GM19099 (cell line): ENCODE measurements around the gene TRIM67.

Source experiments
- POLR2A ChIP-seq: IDR thresholded peaks from 3 replicates; pipeline ENCODE4 v1.6.1; 2011; ENCODE audit warnings: low read depth; ENCODE audit not compliant: insufficient read length; ENCODE audit errors: extremely low read depth

TRIM67 gene

DNA sequence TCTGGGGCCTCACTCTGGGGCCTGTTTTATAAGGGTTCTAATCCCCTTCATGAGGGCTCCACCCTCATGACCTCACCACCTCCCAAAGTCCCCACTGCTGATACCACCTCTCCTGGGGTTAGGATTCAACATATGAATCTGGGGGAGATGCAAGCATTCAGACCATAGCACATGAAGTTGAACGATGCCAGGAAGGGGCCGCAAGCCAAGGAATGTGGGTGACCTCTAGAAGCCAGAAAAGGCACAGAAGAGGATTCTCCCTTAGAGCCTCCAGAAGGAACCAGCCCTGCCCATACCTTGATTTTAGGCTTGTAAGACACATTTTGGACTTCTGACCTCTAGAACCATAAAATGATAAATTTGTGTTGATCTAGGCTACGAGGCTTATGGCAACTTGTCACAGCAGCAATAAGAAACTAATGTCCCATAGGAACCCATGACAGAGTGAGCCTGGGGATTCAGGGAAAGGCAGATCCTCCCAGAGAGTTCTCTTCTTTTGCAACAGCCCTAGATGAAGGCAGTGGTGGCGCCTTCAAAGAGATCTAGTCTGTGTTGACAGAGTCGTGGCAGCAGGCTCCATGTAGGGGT lies 27.9 kb downstream of the TRIM67 start:
- no peak for TF ChIP-seq POLR2A

DNA sequence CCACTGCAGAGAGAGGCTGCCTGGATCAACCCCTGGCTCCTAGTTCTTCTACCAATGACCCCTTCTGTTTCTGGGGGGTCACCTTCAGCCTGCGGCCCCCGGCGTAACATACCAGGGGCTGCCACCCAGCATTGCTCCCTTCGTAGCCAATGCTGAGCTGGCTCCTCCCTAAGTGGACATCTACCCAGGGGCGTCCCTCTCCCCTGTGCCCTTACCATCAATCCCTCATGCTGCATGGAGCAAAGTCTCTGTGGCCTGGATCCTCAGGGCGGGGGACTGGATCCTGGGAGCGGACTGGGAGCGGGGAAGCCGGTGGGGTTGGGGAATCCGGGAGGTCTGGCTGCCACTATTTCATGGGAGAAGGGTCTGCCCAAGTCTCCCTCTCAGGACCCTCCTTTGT lies 28.6 kb downstream of the TRIM67 start:
- TF ChIP-seq POLR2A = no peak

DNA sequence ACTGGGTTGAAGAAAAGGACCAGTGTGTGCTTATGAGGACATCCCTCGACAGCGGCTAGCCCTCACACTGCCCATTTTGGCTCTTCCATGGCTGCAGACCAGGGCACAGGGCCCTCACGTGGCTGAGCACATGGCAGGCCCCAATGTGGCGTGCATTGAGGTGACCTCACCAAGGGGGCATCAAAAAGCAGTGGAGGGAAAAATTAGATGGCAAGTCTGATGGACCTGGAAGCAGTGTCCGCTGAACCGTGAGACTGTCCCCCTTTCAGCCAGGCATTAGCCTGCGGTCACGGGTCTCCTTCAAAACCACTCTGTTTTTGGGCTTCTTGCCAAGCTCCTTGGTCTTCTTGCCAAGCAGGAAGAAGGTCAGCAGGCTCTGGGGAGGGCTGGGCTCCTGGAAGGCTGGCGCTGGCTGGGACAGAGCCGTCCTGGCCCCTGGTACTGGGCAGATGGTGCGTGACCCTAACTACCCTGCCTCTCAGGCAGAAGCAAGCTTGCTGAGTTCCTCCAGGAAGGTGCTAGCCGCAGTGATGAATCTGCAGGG lies 30.8 kb downstream of the TRIM67 start:
- no peak for TF ChIP-seq POLR2A

DNA sequence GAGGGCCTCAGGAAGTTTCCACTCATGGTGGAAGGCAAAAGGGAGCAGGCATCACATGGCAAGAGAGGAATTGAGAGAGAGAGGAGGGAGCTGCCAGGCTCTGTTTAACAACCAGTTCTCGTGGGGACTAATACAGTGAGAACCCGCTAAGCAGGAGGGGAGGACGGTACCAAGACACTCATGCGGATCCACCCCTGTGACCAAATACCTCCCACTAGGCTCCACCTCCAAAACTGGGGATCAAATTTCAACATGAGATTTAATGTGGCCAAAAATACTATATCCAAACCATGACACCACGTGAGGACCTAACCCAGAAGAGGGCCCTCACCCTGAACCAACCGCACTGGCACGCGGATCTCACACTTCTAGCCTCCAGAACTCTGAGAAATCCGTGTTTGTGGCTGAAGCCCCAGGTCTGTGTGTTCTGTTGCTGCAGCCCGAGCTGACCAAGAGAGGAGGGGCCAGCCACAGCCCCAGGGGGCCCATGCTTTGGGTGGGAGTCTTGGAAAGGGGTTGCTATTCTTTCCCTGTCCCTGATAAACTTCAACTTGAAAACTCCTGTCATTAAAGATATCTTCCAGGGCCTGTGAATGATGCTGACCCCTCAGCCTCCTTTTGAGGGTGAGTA lies 32.0 kb downstream of the TRIM67 start:
- no peak for TF ChIP-seq POLR2A

DNA sequence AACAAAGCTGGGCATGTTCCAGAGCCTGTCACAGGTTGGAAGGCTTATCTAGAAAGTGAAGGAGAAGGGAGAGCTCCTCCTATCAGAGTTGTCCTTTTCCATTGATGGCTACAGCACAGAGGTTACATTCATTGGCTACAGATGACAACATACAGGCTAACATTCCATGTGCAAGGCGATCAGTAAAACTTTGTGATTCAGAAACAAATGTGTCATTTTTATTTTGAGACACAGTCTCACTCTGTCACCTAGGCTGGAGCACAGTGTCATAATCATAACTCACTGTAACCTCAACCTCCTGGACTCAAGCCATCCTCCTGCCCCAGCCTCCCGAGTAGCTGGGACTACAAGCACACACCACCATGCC lies 32.6 kb downstream of the TRIM67 start:
- TF ChIP-seq POLR2A = no peak

DNA sequence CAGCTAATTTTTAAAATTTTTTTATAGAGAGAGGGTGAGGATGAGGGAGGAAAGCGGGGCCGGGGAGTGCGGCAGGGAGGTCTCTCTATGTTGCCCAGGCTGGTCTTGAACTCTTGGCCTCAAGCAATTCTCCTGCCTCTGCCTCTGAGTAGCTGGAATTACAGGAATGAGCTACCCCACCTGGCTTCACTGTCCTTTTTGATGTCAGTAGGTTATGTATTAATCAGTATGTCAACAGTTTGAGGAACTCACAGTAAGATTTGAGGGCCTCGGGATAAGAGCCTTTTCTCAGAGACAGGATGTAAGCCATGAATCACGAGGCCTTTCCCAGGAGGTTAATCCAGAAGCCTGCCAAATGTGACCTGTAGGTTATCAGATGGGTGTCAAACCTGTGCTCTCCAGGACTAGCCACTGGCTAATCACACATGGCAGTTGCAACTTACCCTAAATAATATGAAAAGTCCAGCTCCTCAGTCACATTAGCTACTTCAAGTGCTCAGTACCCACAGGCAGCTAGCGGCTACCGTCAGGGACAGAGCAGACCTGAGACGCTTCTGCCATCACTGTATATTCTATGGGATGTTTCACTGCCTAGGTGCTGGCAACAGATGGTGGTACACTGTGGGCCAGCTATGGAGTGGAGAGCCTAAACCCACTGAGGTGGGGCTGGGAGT lies 33.1 kb downstream of the TRIM67 start:
- TF ChIP-seq POLR2A = no peak

DNA sequence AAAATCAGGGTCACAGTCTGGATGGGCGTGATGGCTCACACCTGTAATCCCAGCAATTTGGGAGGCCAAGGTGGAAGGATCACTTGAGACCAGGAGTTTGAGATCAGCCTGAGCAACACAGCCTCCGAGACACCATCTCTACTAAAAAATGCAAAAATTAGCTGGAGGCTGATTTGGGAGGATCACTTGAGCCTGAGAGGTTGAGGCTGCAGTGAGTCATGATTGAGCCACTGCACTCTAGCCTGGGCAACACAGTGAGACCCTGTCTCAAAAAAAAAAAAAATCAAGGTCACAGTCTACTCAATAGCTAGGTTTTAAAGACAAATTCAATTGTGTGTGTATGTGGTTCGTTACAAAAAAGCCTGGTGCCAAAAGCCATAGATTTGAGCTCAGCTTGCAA lies 34.4 kb downstream of the TRIM67 start:
- TF ChIP-seq POLR2A = no peak

DNA sequence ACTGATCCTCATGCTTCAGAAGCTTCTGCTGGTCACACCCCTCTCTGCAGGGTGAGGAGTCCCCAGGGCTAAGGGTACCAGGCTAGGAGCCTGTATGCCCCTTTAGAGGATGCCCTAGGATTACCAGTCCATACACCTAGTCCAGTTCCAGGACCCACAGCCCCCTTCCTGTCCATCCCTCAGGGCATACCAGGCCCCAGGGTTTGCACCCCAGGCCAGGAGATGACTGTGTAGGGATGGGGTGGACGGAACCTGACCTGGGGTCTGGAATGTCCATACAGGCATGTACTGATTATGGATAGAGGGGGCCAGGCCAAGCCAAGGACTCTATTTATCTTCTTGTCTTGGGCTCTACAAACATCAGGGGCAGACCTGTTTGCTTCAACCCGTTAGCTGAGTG lies 34.9 kb downstream of the TRIM67 start:
- no peak for TF ChIP-seq POLR2A

DNA sequence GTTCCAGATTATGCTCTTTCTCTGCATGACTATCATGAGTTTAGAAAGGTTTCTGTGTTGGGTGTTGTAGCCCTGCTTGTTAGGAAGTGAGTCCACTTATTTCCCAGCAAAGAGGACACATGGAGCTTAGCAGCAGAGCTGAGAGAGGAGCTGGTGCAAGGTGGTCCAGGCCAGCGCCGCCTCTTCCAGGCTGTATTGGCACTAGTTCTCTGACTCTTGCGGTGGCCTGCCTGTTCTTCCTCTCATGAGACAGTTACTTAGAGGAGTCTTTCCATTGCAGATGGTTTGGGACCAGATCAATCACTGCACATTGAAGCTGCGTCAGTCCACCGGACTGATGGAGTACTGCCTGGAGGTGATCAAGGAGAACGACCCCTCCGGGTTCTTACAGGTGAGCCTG lies 38.0 kb downstream of the TRIM67 start:
- no peak for TF ChIP-seq POLR2A

DNA sequence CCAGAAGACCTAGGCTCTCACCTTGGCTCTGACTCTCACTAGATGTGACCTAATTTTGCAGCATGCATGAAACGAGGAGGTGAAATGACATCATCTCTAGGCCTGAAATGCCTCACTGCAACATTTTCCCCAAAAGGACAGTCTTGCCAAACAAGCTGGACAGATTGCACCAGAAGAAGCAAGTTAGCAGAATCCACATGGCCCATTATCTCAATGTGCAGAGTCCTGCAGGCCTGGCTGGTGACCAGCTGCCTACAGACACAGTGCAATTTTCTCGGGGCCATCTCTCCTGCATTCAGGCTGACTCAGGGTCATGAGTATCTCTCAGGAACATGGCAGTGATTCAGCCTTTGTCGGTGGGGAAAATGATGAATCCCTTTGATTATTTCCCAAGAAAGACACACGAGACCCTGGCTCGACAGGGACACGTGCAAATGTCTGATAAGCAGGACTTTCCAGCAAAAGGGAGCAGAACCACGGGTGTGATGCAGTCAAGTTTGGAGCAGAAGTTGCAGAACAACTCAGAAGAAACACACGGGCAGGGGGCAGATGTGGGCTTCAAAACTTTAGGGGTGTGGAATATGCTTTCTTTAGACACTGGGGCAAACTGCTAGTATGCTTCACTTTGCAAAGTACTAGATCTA lies 38.7 kb downstream of the TRIM67 start:
- no peak for TF ChIP-seq POLR2A

DNA sequence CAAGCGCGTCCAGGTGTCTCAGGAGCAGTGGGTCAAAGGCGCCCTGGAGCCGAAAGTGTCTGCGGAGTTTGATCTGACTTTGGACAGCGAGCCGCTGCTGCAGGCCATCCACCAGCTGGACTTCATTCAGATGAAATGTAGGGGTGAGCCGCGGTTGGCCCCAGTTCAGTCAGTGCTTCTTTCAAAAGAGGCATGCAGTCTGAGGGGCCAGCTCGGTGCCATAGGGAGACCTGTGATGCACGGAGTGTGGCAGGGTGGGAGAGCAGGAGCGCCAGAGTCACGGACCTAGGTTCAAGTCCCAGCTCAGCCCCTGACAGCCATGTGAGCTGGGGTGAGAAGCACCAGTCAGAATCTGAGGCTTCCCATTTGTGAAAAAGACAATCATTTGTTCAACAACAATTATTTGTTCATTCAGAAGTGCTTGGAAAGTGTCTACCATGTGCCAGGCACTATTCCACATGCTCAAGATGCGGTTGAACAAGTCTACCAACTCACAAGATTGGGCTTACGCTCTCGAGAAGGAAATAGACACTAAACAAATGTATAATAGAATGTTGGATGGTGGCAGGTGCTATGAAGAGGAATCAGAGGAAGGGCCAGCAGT lies 39.6 kb downstream of the TRIM67 start:
- TF ChIP-seq POLR2A = no peak

DNA sequence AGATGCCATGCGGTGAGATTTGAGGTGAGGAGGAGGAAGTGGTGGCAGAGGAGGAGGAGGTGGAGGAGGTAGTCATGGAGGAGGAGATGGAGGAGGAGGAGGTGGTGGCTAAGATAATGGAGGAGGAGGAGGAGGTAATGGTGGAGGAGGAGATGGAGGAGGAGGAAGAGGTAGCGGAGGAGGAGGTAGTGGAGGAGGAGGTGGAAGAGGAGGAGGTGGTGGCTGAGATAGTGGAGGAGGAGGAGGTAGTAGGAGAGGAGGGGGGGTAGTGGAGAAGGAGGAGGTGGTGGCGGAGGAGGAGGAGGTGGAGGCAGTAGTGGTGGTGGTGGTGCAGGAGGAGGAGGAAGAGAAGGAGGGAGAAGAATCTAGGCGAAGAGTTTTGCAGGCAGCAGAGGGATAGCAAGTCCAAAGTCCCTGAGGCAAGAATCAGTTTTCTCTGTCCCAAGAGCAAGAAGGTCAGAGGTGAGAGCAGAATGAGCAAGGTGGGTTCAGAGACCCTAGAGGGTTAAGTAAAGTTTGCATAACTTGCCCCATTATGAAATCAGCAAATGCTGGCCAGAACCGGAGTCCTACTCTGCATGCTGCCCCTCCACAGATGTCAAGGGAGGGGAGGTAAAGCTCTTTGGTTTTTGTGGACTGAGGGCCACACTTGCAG lies 40.2 kb downstream of the TRIM67 start:
- TF ChIP-seq POLR2A = no peak

DNA sequence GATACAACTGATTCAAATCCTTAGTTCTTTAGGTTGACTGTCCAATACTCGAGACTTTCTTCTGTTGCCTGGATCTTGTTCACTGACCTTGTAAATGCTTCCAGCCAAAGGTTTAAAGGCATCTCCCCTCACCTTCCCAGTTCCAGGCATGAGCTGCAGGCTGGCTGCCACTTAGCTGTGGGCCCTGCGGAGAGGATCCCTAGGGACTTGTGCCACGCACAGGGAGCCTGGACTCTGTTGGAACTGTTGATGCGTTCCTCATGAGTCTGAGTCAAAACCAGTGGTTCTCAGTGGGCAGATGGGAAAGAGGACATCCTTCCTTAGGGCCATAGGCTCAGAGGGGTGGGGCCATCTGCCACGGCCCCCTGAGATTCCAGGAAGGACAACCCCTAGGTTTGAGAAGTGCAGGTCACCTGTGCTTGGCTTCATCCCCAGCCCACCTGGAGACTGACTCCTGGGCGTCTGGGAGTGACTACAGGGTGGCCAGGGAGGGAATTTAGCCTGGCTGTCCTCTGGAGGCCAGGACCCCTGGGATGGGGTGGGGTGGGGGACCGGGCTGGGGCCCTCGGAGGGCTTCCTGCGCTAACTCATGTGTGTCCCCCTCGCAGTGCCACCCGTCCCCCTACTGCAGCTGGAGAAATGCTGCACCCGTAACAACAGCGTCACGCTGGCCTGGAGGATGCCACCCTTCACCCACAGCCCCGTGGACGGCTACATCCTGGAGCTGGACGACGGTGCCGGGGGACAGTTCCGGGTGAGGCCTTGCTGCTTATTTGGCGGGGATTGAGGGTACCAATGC lies 41.6 kb downstream of the TRIM67 start:
- no peak for TF ChIP-seq POLR2A

DNA sequence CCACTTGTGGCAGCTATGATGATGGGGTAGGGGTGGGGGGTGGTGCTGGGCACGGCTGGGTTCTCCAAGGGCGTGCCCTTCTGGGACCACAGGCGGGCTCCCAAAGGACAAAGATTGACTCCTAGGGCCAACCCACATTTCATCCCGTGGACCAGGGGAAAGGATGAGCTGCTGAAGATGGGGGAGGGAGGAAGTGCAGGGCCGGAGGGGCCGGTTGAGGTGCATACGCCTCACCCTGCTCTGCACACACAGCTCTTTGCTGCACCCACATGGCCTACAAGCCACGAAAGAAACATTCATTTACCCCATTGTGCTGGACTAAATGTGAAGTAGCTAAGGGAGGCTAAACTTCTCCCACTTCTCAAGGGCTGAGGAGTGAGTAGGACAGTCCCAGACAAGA lies 45.0 kb downstream of the TRIM67 start:
- no peak for TF ChIP-seq POLR2A

DNA sequence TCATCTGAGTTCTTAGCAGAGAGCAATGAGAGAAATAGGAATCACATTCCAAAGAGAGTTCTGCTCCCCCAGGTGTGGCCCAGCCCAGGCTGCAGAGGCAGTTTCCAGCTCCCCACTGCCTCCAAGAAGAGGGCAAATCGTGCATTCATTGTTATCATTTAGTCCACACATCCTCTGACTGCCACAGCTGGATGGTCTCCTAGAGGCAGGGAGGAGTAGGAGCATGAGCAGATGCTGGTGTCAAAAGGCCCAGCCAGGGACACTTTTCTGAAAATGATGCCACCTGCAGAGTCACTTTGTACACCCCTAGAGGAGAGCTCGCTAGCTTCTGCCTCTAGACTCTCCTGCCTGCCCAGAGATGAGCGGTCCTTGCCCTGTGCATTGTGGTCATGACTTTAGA lies 45.6 kb downstream of the TRIM67 start:
- TF ChIP-seq POLR2A = no peak

DNA sequence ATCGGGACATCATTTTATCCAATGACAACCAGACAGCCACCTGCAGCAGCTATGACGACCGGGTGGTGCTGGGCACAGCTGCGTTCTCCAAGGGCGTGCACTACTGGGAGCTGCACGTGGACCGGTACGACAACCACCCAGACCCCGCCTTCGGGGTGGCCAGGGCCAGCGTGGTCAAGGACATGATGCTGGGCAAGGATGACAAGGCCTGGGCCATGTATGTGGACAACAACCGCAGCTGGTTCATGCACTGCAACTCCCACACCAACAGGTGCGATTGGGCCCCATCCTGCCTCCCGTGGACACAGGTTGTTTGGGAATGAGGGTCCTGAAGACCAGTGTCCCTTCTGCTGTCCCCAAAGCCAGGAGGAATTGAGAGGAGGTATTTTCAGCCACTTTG lies 47.1 kb downstream of the TRIM67 start:
- no peak for TF ChIP-seq POLR2A
